Activated CD4-positive, alpha-beta T cell treated with anti-CD3 and anti-CD28 coated beads, Interleukin-2, amount 50 U/mL, for 4 hours (primary cell): Measurements from ENCODE around the gene PSMA5.
"Not testable (repeated sequence)": the region's sequence is repeated elsewhere in the genome, so short reads cannot be mapped to it uniquely, and the experiment has no call there.

Experiments
- DNase-seq, 2 experiments: peaks; one replicate each; pipeline ENCODE4 v3.0.0-alpha.2; 2020

The PSMA5 gene

DNA sequence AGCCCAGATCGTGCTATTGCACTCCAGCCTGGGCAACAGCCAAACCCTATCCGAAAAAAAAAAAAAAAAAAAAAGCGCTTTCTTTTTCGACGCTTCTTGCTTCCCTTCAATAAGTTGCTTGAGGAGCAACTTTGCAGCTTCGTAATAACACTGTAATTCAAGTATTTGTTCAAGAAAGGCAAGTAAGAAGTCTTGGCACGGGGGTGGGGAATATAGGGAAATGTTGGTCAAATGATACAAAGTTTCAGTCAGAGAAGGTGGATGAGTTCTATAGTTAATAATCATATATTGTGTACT is 871 bp upstream of the PSMA5 start:
- DNase-seq: no peak

DNA sequence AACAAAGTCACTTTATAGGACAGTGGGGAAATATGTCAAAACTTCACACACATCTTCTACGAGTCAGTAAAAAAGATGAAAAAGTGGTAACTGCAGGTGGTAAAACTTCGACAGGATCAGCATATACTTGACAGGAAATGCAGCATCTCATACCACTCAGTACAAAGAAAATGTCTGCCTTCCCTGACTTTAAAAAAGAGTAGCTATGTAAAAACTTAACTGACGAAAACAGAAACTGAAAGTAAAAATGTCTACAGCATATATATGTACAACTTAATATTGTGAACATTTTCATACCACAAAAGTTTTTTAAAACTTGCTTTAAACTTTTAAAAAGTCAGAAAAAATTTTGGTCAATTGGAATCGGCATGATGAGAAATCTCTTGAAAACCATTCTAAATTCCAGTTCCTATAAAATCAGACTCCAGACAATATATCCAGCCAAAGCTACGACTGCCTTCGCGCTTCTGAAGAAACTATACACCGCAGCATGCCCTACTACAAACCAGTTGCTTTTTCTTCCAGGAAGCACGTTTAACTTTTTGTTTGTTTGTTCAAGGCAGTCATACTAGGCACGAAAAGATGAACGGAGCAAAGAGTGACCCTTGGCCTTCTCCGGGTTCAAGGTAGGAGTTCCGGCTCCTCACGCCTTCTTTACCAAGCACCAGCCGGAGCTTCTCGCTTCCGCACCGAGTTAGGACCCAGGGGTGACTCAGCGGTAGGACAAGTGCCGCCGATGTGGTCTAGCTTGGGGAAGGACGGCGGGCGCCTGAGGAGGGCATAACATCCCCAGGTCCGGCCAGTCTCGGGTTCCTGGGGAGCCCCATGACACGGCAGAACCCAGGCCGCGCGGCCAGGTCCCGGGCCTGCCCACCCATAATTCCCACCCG is 612 bp downstream of the PSMA5 start:
- peak; percentile 54 for DNase-seq

DNA sequence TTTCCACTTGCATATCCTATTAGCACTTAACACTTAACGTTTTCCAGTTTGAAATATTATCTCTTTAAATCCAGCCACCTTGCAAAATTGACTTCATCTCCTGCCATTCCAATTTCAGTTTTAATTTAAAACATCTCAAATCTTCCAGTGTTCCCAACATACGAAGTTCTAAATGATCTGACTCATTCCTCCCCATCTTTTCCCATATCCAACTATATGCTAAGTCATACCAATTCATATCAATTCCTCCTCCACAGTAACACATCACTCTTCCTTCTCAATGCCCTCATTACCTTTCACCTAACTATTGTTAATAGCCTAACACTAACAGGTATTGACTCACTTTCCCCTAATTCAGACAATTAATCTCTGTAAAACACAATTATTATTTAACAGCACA is 2.8 kb downstream of the PSMA5 start:
- no peak for DNase-seq

DNA sequence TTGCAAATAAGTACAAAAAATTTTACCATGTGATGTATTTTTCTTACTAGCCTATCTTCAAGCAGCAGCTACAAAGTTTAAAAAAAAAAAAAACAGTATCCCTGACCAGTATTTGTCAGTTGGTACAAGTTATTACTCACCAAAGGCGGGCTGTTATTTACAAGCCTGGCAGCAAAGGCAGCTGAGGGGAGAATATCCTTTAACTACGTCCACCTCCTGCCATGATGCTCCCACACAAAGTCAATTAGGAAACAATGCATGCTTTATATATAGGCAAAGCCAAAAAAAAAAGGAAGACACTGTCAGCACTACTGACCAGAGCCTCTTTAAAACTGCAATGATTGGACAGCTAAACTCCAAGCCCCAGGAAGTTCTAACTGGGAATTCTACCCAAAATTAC is 13.7 kb downstream of the PSMA5 start:
- no peak for DNase-seq

DNA sequence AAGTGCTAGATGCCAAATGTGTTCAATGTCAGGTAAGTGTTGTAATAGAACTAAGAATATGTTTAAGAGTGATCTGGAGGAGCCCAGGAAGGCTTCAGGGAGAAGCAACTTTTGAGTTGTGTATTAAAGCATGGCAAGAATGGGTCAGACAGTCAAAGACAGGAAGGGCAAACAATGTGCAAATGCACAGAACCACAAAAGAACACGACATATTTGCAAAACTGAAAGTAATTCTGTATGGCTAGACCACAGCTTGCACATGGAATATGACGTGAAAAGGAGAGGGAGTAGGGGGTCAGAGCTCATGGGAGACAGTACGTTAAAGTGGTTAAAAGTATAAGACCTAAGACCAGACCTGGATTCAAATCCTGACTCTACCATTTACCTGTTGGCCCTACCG is 21.4 kb downstream of the PSMA5 start:
- DNase-seq: no peak

DNA sequence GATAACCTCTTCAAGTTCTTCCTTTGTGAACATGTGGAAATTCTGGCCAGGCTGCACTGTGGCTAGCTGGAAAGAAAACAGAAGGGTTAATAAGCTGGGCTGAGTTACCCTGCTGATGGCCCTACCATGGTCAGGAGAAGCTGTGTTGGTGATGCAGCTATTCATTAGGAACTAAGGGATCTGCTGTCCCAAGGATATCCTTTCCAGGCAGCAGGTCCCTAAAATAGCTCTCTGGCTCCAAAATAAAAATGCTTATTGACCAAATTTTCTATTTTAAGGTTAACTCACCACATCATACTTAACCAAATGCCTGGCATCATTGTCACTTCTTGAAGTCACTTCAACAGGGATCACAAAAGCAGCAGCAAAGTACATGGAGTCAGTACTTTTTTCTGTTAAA is 24.2 kb downstream of the PSMA5 start:
- DNase-seq: no peak

DNA sequence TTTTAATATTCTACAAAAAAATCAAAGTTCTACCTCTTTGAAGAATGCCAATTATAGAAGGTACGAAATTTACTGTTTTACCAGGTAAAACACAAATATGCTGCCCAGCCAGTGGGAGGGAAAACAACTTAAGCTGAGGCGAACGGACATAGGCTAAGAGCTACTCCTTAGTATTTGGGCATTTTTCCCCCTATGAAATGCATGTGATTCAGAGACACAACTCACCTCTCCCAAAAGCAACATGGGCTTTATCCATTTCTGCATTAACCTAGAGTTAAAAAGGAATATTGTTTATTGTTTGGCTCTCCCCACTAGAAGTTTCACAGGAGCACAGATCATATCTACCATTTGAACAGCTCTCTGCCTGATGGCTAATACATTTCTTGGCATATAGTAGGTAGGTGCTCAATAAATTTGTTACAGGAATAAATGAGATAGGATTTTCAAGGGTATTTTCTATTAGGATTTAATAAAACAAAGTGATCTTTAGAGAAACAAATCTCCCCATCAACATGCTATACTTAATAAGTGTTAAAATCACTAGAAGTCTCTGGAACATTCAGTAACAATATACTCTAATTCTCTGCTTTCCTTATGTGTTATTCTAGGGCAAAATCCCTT is 26.1 kb downstream of the PSMA5 start:
- DNase-seq: no peak

DNA sequence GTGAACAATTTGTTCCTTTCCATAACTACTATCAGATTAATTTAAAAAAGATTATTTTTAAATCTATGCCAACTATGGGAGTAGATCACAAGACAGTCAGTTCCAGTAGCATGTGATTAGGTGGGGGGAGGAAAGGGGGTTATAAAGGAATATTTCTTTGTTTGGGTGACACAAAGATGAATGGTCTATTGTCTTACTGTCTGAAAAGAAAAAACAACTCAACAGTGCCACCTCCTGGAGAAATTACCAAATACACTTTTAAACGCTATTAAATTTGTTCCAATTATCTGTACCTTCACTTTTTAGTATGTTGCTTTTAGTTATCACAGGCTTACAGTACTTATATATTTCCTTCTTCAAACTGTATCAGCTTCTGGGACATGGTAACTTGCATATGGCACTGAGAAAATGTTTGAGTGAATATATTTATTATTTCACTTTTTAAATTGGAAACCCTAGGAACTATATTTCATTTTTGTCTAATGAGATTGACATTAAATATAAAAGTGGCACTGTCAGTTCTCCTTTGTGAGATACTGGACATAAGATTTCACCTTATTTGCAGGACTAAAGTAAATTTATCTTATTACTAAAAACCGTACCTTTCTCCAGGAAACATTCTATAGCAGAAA is 26.8 kb downstream of the PSMA5 start:
- DNase-seq: no peak

DNA sequence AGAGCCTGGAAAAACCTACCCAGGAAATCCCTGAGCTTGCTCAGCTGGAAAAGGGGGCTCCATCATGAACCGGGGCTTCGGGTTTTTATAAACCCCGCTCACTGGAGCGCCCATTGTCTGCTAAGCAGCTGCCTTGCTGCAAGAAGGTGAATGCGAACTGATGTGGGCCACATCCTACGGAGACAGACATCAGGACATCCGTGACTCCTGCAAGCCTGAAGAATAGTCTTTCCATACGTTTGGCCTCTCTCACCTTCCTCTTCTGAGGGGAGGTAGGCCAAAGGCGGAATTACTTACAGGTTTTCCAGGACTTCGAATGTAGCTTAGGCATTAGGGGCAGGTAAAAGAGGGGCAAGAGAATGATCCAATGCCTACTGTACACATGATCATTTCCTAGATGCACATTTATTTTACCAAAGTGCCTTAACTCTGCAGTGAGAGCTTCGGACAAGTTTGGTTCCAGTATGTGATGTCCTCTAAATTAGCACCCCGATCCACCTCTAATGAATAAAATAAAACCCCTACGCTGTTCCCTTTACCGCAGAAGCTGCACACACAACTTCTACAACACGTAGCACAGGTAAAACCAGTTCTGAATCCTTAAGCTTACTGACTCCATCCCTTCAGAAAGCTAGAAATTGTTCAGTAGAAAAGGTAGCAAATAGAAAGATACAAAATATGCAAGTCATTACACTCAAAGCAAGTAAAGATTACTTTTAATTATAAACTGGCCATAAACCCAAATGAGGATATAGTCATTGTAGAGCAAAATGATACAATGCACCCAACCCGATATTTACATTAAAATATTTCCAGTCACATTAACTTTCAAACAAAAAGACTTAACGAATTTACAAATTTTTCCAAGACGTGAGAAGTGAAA is 27.7 kb downstream of the PSMA5 start:
- no peak for DNase-seq

DNA sequence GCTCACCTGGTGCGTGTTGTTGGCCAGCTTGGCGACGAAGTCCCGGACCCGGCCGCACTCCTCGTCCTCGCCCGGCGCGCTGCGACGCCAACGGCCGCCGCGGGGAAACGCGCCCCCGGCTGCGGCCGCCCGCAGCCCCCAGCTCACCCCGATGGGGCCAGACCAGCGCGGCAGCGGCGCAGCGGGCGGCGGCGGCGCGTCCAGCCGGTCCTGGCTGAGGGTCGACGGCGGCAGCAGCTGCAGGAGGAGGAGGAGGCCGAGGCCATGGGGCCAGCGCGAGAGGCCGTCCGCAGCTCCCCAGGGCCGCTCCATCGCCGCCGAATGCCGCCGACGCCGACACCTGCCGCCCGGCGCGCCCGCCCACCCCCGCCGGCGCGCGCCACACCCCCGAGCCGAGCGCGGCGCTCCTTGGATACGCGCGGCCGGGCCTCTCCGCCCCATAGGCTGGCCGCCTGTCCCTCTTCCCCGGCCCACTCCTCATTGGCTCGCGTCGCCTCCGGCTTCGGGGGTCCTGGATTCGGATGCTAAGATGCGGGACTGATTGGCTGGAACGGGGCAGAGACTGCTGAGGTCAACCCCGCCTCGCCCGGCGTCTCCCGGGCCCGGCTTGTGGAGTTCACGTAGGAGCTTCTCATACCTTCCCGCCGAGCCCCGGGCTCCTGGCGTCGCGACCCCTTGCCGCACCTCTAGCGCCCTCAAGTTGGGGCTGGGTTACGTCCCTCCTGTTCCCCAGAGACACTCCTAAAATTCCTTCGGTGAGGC is 28.5 kb downstream of the PSMA5 start, which contains the start of gene SORT1:
Gene SORT1, minus strand, starts transcription at position 338 of the 762 bp plus-strand sequence. Its CDS starts 26 bp downstream, at position 312.
- DNase-seq: peak; percentile 19 to 24

DNA sequence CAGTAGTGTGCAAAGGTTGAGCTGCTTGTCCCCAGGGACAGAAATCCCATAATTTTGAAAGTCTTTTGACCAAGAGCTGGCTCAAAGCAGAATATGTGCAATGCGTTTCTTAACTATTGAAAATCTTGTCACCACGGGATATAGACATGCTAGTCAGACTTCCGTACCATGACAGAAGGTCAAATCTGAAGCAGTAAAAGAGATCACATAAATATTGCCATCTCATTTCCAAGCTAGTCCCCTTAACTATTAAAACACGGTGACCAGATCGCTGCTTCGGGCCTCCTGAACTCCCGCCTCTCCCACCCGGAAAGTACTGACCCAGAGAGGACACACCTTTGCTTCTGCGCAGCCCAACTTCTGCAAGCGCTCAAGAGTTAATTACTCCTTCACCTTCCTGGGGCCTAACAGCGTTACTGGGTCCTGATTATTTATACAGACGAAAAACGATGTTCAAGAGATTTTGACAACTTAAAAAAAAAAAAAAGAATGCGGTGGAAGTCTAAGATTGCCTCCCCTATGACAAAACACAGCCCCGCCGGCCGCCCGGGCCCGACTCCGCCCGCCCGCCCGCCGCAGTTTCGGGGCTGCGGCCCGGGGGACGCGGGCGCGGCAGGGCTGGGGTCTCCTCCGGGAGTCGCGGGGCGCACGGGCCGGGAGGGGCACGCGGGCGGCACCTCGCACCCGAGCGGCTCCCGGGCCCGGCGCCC is 29.2 kb downstream of the PSMA5 start:
- DNase-seq: no peak

DNA sequence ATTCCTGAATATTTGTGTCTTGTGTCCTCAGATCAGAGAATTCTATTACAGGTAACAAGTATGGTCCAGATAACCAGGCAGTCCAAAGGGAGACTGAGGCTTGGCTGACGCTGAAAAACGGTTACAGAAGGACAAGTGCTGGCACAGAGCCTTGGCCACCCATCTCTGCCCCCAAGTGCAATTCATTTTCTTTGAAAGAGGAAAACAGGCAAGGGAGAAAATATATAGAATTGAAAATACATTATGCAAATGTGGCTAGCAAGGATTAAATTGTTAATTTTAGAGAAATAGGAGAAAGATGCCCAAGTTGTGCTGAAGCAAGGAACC is 29.8 kb downstream of the PSMA5 start:
- DNase-seq: no peak

DNA sequence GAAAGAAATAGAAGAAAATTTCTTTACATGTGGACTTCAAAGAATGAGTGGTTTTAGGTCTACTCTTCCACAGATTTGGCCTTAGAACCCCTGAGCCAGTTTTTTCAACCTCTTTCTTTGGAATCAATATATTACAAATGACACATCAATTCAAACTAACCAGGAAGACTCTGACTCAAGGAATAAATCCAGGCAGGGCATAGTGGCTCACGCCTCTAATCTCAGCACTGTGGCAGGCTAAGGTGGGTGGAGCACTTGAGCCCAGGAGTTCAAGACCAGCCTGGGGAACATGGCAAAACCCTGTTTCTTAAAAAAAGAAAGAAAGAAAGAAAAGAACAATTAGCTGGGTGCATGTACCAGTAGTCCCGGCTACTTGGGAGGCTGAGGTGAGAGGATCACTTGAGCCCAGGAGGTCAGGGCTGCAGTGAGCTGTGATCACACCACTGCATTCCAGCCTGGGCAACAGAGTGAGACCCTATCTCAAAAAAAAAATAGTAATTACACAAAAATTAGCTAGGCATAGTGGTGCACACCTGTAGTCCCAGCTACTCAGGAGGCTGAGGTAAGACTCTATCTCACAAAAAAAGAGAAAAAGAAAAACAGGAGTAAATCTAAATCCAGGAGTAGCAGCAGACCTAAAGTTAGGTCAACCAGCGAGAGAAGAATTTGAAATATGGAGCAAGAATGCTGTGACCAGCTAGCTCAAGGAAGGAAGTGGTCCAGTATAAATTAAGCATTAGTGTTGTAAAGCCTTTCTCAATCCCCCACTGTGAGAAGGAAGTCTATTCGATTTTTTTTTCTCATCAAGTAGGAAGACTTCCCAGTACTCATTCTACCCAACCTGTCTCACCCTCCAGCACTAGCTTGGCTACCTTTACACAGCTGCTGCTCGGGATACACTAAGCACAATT is 30.4 kb downstream of the PSMA5 start:
- no peak for DNase-seq

DNA sequence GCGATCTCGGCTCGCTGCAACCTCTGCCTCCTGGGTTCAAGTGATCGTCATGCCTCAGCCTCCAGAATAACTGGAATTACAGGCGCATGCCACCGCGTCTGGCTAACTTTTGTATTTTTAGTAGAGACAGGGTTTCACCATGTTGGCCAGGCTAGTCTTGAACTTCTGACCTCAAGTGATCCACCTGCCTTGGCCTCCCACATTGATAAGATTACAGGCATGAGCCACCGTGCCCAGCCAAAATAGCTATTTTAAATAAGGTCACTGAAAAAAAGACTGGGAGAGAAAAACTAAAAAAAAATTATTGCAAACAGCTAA is 31.0 kb downstream of the PSMA5 start:
- DNase-seq: not testable (repeated sequence)

DNA sequence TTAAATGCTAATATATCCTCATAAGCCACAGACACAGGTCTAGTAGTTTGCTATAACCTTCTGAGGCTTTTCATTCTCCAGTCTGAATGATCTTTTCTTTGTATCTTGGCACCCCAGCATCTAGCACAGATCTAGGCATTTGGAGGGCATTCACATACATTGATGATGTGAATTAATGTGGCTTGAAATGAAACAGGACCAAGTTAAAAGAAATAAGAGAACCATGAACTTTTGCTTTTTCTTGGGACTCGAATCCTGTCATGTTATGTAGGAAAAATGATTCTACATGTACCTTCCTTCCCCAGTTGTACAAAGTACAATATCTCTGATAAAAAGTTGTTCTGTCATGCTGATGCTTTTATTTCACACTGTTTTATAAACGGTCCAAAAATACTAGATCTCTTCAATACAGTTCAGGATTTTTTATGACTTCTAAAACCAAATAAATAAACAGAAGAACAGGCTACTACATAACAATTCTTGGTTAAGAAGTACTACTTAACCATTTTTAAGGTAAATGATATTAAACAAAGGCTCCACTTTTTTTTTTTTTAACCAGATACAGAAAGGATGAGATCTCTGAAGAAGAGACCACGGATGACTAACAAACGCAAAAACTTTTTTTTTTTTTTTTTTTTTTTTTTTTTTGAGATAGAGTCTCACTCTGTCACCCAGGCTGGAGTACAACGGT is 31.5 kb downstream of the PSMA5 start:
- no peak for DNase-seq

DNA sequence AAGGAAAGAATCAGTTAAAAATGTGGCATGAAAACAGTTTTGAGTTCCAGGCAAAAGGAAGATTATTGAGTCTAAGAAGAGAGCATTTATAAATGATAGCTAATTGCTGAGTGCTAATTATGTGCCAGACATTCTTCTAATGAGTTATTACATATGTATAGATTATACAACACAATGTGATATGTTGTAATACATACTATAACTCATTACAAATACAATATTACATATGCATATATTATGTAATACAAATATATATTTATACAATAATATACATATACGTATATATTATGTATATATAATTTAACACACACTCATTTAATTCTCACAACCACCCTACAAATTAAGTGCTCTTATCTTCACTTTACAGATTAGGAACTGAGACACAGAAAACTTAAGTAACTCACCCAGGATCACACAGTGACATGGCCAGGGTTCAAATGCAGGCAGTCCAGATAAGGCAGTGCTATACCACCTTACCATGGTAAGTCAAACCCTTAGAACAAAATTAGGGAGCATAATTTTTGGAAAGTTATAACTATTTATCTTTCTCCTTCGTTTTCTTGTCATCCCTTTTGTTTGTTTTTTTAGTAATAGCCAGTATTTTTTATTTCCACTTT is 32.5 kb downstream of the PSMA5 start:
- DNase-seq: no peak

DNA sequence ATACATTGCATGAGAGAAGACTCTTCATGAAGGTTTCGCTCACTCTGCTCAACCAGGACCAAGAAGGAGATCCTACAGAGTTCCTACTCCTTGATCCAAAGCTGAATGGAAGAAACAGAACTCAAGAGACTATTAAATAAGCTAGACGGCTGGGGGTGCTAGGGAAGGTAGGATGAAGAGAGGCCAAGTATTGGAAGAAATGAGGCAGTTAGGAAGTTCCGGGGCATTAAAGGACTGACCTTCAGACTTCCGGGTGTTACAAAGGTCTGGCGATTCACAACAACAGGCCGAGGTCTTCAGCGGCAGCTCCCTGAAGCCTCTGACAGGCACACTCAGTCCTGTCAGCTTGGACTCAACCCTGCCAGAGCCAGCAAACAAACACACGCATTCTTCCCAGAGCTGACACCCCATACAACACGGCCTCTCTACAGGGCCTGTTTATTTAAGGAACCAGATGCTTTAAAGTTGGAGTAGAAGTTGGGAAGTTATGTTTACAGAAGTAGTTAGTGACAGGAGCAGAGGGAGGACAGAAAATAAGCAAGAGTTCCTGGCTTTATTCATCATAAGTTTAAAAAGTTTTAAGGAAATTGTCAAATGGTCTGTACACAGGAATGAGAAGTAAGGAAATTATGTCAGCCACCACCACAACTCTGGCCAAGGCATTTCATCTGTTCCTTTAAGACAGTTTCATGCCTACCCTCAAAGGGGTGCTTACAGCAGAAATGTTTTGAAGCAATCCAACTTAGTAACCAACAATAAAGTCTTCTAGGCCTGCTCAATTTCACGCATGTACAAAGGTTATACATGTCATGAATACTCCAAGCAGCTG is 33.2 kb downstream of the PSMA5 start:
- no peak for DNase-seq

DNA sequence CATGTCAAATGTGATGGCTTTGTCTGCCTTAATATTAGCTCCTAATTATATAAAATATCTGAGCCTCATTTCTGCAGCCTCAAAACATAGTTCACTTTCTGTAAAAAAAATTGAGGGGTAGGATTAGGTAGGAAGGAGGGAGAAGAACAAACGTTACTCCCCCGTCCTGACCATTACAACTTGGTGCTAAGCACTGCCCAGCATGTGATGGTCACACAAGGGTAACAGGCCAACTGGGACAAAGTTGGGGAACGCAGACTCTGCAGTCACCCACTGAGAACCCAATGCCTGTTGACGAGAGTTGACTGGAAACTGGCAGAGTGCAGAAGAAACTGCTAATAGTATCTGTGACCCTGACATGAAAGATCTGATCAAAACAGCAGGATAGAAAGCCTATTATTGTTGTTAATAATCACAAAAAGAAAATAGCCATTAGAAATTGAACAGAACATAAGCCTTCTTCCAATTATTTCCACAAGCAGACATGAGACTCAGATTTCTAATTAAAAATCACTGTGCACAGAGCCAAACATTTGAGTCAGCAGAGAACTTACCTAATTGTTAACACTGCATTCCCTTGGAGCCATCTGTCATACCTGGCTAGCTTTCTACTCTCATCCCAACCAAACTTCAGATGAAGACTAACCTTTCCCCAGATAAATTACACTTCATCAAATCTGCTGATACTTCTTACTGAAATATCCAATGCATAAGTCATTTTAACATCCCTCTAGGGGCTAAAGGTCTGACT is 34.0 kb downstream of the PSMA5 start:
- DNase-seq: no peak
